Hematopoietic multipotent progenitor cell treated with erythropoietin and hydrocortisone succinate and interleukin-3 and kit ligand, for 6 days (in vitro differentiated cells): ENCODE results near the gene NDUFAB1.
"Not testable (repeated sequence)": the region's sequence is repeated elsewhere in the genome, so short reads cannot be mapped to it uniquely, and the experiment has no call there.

Experiments used
- DNase-seq: peaks from one replicate; pipeline ENCODE4 v3.0.0-alpha.2; 2015

The NDUFAB1 gene

DNA sequence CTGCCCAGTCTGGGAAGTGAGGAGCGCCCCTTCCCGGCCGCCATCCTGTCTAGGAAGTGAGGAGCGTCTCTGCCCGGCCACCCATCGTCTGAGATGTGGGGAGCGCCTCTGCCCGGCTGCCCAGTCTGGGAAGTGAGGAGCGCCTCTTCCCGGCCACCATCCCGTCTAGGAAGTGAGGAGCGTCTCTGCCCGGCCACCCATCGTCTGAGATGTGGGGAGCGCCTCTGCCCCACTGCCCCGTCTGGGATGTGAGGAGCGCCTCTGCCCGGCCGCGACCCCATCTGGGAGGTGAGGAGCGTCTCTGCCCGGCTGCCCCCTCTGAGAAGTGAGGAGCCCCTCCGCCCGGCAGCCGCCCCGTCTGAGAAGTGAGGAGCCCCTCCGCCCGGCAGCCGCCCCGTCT, 12.8 kb downstream of the NDUFAB1 start:
- not testable (repeated sequence) for DNase-seq

DNA sequence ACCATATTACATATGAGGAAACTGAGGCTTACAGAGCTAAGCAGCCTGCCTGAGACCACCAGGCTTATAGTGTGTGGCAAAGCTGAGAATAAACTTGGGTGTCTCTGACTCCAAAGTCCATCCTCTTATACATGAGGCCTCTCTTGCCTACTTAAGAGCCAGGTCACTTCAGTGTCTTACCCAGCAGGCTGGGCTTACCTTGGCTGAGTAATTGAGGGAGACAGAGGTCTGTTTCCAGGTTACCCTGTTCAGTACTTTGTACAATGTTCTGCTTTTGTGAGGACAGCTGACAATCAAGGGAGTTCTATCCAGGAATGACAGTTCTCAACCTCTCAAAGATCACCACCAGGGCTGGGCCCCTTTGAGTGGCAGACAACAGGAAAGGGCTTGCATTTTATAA, 14.4 kb downstream of the NDUFAB1 start:
- DNase-seq, result no peak

DNA sequence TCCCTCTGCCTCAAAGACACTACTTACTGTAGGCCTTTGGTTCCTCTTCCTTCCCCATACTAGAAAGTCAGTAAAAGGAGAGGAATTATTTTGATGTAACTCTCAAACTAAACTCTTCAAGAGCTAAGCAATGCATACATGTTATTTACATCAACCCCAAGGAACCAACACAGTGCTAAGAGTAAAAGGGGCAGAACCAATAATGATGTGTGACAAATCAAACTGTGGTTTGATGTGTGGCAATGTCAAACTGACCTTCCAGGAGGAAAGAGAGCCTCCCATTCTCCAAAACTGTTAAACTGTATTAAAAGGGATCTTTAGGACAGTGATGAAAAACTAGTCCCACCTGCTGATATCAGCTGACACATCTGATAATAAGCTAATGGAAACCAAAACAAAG, 15.7 kb downstream of the NDUFAB1 start:
- DNase-seq, result no peak

DNA sequence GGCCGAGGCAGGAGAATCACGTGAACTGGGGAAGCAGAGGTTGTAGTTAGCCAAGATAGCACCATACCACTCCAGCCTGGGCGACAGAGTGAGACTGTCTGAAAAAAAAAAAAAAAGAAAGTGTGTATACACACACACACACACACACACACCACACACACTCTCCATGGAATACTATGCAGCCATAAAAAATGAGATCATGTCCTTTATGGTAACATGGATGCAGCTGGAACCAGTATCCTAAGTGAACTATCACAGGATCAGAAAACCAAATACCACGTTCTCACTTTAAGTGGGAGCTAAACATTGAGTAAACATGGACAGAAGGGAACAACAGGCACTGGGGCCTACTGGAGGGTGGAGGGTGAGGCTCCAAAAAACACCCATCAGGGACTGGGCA, 16.7 kb downstream of the NDUFAB1 start:
- no peak for DNase-seq

DNA sequence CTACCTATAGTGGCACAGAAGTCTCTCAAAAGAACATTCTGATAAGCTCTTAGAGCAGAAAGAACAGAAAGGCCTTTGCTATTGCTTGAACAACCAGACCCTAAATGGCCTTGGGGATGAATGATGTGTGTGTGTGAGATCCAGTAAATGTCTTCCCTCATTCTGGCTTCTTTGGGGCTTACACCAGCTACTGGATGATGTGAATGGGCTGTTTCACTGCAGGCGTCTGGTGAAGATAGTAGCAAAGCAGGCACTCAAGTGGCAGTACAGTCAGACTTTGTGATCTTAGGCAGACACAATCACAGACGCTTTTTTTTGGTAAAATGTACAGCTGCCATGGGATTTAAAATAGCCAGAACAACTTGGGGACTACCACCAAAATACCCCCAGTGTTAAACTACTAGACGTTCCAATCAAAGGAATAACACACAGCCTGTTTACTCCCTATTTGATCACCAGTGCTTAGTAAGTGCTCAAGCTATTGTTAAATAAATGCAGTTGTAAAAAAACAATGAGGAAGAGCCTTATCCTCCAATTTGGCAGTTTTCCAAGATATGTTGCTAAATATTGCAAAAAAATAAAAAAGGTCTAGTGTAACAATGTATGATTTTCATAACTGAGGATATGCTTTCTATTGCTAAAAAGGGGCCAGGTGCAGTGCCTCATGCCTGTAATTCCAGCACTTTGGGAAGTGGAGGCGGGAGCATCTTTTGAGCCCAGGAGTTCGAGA, 17.9 kb downstream of the NDUFAB1 start:
- peak; percentile 63 for DNase-seq

DNA sequence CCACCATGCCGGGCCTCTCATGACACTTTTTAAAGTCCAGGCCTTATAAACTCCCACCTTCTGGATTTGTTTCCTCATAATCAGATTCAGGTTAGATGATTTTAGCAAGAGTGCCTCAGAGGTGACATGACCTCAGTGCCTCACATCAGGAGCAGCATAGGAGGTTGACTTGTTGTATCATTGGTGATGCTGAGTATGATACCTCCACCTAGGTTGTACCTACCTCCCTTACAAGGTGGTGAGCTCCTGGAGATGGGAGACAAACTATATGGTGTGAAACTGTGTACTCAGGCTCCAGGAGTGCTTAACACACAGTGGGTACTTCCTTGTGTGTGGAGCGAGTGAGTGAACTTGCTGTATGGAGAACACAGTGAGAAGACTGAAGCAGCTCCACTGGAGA, 18.6 kb downstream of the NDUFAB1 start:
- no peak for DNase-seq

DNA sequence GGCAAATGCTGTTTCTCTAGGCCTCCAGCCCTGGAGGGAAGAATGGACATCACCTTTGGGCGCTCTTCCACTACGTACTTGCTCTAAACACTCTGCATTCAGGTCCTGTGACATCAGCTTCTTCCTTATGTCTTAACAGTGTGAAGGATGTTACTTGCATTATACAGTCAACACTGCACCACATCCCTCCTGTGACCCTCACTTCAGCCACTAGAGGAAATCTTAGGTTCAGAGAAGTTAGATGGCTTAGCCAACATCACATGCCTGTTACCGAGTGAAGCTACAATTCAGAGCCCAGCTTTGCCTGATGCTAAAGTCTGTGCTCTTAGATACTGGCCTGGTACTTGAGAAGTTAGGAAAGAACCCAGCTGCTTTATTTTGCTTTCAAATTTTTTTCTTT, 20.3 kb downstream of the NDUFAB1 start:
- no peak for DNase-seq

DNA sequence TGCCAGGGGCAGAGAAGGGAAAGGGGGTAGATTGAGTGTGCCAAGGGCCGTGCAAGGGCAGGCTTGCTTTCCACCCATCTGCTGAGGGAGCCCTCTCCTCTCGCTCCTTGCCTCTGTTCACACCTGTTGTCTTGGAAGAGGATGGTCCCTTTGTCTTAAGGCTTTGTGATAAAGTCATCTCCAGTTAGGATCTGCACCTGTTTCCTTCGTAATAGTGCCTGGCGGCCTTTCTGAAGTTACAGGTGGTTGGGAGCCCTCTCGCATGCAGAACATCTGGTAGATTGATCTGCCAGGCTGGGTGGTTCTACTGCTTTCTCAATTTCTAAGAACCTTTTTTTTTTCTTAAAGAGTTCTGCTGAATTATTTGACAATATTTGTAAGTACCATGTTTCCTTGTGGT, 22.3 kb downstream of the NDUFAB1 start:
- DNase-seq, result no peak

DNA sequence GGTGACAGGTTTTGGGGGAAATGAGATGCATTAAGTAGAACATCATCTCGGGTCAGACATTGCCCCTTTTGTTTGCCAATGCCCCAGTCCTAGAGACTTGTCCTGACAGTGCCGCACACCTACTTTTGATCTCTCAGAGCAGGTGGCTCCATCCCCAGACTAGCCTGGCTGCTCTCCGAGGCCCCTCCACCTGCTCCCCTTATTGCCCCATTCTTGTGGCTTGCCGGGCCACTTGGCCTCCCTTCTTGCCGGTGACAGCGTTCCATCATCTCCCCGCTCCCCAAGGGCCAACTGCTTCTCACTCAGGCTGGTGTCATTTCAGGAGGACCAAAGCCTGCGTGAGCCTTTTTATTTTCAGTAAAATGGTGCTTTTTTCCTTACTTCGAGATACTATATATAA, 23.7 kb downstream of the NDUFAB1 start:
- no peak for DNase-seq

DNA sequence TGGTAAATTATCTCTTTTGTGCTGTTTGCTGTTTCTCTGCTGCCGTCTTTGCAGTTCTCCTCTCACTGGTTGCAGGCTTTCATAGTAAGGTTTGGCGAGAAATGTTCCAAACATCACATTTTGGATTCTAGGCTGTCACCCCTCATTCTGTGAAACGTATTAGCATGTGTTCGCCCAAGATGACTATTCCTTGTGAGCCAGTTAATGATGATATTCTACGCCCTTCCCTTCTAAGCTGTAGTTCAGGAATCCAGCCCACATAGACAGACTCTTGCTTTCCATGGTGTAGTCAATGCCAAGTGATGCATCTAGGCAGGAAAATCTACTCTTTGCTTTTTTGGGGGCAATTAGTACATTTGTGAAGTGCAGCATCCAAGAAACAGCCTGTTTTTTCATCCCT, 24.2 kb downstream of the NDUFAB1 start:
- DNase-seq, result no peak

DNA sequence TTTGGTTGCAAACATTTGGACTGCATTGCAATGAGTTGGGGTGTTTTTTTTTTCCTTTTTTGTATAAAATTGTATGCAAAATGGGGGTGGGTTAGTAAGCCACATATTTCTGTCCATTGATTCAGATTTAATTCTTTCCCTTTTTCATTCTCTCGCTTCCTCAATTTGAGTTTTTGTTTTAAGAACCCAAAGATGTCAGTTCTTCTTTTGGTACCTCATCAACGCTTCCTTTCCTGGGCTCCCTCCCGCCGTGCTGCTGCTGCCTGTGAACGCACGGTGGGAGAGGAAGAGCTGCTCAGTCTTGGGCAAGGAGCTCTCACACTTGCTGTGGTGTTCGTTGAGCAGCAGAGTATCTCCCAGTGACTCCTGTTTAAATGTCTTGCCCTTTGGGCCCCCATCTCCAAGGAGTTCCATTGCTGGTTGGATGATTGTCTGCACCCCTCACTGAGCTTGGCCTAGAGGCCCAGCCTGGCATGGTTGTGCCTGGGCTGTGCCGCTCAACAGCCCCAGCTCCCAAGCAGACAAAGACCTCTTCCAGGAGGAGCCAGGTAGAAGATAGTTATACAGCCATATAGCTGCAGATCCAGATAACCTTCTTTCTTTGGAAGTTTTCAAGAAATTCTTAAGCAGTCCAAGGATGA, 25.0 kb downstream of the NDUFAB1 start:
- DNase-seq, result no peak

DNA sequence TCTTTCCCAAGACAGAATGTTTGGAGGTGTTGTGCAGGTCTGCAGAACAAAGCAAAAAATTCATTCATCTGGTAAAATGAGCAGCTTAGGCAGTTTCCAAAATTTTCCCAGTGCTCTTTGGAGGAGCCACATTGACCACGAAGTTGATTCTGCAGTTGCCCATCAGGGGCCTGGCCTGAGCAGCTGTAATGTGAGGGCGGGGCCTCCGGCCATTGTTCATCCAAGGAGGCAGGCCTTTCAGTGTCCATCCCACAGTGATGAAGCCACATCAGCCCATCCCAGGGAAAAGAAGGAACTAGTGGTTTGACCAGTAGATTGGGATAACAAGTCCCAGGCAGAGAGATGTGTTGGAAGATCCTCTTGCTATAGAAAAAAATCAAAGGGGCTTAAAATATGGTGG, 28.5 kb downstream of the NDUFAB1 start:
- no peak for DNase-seq

DNA sequence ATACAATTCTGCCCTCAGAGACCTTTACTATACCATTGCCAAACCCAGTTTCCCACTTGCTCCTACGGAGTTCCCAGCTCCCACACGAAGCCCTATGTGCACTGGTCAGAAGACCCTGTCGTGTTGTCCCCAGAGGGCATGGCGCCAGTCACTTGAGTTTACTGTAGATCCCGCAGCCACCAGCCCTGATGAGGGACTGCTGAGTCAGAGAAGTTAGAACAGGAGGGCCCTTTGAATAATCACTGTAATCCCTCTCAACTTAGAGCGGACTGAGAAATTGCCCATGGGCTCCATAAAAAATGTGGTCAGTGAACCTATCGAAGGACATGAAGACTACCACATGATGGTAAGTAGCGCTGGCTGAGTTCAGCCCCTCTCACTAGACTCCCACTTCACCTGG, 29.4 kb downstream of the NDUFAB1 start:
- DNase-seq, result no peak

DNA sequence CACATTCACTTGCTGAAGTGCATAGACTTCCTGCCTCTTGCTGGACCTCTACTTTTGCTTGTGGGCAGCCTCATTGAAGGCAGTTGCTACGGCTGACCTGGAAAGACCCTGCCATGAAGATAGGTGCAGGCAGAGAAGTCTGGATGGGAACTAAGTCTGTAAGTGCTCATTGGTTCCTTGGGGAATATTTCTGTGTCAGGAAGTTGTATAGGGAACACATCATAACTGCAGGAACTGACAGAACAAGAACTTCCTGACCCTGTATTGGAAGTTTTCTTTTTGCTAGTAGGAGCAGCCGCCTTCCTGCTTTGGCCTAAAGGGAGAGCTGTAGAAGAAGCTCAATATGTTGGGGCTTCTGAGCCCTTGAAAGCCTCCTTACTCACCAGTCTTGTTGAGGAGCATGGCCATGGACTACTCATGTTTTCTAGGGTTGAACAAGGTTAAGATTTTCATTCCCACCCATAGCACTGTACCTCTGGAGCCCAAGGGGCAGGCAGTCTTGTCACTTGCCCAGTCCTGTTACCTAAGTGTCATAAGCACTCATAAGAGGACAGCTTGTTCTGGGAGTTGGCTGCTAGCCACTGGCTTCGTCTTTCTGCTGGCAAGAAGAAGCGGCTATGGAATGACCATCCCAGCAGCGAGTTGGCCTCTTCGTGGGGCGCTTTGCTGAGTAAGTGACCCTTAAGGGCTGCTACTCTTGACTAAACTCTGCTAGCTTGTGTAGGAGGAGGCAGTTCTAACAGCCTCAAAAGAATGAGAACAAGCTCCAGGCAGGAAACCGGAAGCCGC, 31.3 kb downstream of the NDUFAB1 start:
- no peak for DNase-seq

DNA sequence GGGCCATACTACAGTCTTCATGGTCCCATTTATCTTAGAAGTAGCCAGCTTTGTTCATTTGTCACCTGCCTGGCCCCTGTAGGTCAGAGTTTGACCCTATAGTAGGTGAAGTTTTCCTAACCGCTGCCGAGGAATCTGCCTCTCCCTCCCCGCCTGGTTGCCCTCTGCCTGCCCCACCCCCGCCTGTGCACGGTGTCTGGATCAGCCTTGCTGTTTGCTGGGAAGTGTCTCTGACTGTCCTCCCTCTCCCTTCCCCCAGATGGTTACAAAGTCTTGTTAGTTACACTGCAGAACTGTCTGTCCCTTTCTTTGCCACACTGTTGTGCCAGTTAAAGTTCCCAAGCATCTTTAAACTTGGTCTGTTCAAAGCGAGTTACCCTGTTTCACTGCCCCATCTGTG, 32.9 kb downstream of the NDUFAB1 start:
- DNase-seq, result no peak

DNA sequence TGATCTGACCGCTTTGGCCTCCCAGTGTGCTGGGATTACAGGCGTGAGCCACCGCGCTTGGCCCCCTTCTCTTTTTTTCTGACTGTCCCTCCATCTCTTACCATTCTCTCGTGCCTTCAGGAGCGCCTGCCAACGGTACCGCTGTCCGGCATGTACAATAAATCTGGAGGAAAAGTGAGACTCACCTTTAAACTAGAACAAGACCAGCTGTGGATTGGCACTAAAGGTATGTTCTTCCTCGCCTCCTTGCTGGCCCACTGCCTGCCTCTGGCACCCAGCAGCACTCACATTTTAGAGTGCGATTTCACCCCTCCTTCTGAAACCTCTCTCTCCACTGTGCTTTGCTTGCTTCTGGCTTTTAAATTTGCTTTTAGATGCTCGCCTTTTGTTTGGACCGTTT, 33.6 kb downstream of the NDUFAB1 start:
- DNase-seq, result no peak

DNA sequence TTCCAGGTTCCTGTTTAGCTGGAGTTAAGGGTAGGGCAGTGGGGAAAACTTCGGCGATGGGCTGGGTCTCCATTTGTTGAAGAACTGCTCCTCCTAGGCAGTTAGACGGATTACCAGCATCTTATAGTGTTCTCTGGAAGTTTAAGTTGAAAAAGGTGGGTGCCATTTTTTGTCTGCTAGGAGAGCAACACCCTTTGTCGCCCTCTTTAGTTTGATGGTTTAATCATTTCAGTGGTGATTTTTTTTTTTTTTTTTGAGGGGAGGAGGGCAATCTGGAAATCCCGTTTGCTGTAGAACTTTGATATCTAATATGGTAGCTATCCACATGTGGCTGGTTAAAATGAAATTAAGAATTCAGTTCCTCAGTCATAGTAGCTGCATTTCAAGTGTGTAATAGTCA, 34.5 kb downstream of the NDUFAB1 start:
- DNase-seq, result peak; percentile 24

DNA sequence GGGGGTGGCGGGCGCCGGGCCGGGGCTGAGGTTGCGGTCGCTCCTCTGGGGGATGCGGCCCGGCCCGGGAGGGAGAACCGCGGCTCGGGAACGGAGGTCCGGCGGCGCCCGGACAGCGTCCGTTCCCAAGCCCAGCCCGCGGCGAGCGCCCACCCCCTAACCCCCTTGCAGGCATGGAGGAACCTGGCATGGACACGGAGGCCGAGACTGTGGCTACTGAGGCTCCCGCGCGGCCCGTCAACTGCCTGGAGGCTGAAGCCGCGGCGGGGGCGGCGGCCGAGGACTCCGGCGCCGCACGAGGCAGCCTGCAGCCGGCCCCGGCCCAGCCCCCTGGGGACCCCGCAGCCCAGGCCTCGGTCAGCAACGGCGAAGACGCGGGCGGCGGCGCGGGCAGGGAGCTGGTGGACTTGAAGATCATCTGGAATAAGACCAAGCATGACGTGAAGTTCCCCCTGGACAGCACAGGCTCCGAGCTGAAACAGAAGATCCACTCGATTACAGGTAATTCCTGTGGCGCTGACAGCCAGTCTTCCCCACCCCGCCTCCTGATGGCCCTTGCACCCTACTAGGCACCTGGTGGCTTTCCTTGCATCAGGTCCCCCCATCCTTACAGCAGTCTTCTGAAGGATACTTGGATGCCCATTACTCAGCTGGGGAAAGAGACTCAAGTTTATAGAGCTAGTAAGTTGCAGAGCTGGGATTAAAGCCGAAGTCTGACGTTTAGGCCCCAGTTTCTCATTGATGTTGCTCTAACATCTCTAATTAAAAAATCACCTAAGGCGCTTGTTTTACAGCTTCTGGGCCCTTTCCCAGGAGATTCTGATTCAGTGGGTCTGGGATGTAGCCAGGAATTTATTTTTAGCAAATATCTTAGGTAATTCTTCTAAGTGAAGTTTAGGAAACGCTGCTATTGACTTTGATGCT, 38.1 kb downstream of the NDUFAB1 start:
- peak; percentile 26 for DNase-seq

DNA sequence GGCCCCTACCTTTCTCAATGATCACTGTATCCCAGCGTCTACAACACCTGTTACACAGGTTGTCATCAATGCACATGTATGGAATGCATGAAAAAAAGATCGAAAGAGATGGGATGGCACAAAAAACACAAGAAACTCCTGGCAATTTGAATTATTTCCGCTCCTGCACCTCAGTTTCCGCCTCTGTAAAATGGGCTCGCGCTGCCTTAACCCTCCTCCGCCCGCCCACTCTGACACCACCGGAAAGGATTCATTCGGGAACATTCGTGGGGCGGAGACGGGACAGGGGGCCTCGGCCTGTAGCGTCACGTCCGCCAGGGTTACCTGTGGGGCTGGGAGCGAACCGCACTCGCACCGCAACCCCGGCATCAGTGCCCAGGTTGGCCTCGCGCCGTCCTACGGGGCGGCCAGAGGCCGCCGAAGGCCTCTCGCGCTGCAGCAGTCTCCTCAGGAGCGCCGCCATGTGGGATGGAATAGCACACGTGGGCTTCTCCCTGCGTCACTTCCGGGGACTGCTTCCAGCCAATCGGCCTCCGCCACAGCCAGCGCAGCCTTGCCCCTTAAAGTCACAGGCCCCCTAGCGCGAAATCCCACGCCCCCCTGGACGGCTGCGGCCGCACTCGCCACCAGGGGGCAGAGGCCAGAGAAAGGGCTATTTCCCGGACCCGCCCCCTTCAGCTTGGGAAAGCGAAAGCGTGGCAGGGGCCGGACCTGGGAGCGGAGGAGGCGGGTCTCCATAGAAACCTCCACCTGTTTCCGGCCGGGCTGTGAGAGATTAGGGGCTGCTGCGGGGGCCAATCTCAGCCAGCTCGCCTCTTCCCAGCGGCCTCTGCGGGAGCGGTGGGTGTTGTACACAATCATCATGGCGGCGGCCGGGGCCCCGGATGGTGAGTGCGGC, 39.0 kb downstream of the NDUFAB1 start, which contains the start of the genes EARS2 and UBFD1:
Gene EARS2, minus strand, starts transcription at position 470 of the 898 bp plus-strand sequence. Its CDS starts 7 bp downstream, at position 463.
Gene UBFD1, plus strand, starts transcription at position 847 of the 898 bp plus-strand sequence. Its CDS starts 16 bp downstream, at position 863.
- DNase-seq, result peak; percentile 100

DNA sequence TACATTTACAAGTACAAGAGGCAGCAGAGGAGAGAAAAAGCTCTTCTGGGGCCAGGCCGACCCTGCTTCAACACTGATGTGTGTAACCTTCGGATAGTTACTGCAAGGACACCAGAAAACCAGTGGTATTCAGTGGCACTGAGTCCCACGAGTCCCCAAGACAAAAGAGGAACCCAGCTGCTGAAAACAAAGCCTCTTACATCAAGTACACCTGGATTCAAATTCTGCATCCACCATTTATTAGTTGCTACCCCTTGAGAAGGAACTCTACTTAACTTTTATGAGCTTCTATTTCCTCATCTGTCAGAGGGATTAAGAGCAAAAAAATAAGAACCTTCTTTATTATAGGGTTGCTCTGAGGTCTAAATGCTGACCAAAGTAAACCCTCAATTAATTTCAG, 41.6 kb downstream of the NDUFAB1 start:
- no peak for DNase-seq

DNA sequence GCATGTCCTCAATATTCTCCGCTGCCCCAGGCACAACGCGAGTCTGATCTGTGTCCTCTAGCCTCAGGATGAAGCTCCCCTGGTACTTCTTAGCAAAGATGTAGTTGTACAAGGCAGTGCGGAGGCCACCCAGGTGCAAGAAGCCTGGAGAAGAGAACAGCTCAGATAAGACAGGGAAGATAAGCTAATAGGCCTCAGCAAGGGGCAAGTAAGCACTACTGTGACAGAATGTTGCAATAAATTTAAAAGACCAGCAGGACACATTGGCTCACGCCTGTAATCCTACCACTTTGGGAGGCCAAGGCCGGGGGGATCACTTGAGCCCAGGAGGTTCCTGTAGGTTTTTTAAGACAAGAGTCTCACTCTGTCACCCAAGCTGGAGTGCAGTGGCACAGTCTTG, 44.0 kb downstream of the NDUFAB1 start:
- DNase-seq, result no peak

DNA sequence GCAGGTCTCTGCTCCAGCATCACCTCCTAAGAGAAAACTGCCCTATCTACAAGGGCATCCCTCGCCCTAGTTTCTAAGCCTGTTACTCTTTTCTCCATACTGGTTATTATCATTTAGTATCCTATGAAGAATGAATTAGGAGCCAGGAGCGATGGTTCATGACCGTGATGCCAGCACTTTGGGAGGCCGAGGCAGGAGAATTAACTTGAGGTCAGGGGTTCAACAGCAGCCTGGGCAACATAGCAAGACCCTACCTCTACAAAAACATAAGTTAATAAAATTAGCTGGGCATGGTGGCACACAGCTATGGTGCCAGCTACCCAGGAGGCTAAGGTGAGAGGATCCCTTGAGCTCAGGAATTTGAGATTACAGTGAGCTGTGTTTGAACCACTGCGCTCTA, 46.2 kb downstream of the NDUFAB1 start:
- DNase-seq, result no peak
